ENCODE results near the gene SMG6.

SMG6 gene

DNA sequence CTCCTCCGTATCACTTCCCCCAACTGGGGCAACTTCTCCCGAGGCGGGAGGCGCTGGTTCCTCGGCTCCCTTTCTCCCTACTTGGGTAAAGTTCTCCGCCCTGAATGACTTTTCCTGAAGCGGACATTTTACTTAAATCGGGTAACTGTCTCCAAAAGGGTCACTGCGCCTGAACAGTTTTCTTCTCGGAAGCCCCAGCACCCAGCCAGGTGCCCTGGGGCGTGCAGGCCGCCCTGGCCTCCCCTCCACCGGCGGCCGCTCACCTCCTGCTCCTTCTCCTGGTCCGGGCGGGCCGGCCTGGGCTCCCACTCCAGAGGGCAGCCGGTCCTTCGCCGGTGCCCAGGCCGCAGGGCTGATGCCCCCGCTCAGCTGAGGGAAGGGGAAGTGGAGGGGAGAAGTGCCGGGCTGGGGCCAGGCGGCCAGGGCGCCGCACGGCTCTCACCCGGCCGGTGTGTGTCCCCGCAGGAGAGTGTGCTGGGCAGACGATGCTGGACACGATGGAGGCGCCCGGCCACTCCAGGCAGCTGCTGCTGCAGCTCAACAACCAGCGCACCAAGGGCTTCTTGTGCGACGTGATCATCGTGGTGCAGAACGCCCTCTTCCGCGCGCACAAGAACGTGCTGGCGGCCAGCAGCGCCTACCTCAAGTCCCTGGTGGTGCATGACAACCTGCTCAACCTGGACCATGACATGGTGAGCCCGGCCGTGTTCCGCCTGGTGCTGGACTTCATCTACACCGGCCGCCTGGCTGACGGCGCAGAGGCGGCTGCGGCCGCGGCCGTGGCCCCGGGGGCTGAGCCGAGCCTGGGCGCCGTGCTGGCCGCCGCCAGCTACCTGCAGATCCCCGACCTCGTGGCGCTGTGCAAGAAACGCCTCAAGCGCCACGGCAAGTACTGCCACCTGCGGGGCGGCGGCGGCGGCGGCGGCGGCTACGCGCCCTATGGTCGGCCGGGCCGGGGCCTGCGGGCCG lies 247.1 kb downstream of the SMG6 start:
- peak in 1 of 2 experiments; percentile 43 for DNase-seq

DNA sequence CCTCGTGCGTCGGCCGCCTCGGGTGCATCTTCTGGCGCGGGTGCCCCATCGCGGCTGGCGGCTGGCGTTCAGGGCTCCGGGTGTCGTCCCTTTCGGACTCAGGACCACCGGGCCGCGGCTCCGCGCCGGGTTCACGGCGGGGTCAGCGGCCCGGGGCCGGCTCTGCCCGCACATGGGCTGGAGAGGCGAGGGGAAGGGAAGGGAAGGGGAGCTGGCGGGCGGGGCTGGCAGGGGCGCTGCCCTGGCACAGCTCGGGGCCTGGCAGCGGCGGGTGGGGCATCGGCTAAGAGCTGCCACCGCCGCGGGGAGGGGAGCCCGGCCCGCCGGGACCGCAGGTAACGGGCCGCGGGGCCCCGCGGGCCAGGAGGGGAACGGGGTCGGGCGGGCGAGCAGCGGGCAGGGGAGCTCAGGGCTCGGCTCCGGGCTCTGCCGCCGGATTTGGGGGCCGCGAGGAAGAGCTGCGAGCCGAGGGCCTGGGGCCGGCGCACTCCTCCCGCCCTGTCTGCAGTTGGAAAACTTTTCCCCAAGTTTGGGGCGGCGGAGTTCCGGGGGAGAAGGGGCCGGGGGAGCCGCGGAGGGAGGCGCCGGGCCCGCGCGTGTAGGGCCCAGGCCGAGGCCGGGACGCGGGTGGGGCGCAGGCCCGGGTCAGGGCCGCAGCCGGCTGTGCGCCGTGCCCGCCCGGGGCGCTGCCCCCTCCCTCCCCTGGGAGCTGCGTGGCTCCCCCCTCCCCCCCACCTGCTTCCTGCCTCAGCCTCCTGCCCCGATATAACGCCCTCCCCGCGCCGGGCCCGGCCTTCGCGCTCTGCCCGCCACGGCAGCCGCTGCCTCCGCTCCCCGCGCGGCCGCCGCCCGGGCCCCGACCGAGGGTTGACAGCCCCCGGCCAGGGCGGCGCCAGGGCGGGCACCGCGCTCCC lies 248.0 kb downstream of the SMG6 start:
- DNase-seq, result no peak

DNA sequence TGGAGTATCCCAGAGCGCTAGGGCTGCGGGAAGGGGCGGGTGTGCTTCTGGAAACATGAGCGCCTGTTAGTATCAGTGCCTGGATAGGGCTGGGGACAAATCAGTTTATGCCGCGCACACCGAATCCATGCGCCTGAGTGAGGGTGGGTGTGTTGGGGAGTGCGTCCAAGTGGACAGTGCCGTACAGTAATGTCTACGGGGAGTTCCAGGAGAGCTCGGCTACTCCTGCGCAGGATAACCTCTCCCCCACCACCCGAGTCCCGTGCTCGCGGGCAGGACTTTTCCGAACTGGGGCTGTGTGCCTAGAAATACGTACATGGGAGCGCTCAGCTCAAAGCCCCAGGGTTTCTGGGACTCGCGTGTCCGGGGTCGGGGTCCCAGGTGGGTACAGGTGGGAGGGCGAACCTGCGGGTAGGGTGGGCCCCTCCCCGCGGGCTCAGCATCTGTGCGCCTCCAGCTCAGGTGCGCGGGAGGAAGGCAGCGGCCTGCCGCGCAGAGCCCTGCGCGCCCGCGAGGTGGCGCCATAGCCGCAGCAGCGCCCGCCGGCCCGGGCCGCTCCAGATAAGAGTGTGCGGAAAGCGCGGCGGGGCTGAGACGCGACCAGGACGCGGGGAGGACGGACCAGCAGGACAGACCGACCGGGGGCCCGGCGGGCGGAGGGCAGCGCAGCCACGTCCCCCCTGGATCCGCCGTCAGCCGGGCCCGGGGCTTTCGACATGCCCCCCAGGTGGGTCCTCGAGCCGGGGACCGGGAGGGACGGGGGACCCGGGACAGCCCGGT lies 248.9 kb downstream of the SMG6 start, which contains the start of gene HIC1:
TSS of gene HIC1 (plus strand) at position 592 of the 780 bp plus-strand sequence. CDS start 1,588 bp downstream, outside the sequence.
- peak in 1 of 2 experiments; percentile 60 for DNase-seq

DNA sequence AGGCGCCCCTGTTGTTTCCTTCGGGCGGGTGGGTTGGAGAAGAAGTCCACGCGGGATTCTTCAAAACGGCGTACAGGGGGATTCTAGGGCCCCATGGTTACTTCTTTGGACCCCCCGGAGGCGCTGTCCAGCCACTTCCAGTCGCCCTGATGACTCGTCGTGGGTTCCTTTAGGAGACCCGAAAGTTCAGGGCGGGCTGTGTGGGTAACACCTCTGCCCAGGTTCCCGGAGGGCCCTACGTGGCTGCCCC lies 249.4 kb downstream of the SMG6 start:
- no peak for DNase-seq

DNA sequence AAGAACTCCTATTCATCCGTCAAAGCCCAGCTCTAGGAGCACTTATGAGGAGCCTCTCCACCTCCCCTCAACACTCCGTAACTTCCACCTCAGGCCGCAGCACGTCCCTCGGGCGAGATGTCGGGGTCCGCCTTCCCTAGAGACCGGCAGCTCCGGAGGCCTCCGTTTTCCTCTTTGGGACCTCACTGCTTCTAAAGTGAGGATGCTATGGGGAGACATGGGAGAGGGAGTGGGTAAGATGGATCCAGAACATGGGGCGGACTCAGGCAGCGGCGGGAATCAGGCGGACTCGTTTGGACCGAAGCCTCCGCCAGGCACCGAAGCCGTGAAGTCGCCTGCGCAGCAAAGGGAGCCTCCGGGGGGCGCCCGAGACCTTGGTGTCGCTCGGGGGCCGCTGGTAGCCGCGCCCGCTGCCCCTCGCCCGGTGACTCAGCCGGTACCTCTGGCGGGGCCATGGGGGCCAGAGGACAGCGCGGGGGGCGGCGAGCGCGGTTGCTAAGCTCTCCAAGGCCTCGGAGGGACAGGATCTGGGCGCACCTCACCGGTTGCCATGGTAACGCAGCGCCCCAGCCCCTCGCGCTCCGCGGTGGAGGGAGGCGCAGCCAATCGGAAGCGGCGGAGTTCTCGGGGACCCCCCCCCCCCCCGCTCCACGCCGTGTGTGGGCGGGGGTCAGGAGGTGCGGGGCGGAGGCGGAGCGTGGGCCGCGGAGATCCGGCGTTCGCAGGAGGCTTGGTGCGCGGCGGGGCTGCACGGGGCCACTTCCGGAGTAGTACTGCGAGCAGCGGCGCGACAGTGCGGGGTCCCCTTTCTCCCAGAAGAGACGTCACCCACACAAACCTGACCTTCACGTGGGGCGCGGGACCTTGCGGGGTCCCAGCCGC lies 250.0 kb downstream of the SMG6 start:
- peak in 1 of 2 experiments; percentile 67 for DNase-seq

DNA sequence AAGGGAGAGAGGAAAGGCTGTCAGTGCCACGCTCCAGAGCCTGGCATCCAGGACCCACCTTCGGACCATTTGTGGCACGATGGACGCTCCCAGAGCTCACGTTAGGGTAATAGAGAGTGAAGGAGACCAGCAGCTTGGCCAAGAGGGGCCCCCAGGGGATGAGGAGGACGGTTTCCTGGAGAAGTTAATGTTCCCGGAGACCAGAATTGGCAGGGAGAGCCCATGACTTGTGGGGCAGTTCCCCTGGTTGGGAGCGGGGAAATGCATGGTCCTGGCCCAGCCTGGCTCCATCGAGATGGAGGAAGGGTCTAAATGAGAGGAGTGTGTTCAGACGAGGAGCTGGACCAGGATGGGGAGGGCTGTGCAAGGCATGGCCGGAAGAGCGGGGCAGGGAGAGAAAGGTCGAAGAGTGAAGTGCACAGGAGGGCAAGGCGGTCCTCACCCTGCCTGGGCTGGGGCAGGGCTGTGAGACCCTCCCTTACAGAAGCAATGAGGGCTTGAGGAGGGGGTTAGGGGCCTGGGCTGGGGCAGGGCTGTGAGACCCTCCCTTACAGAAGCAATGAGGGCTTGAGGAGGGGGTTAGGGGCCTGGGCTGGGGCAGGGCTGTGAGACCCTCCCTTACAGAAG lies 251.5 kb downstream of the SMG6 start:
- DNase-seq, result no peak

DNA sequence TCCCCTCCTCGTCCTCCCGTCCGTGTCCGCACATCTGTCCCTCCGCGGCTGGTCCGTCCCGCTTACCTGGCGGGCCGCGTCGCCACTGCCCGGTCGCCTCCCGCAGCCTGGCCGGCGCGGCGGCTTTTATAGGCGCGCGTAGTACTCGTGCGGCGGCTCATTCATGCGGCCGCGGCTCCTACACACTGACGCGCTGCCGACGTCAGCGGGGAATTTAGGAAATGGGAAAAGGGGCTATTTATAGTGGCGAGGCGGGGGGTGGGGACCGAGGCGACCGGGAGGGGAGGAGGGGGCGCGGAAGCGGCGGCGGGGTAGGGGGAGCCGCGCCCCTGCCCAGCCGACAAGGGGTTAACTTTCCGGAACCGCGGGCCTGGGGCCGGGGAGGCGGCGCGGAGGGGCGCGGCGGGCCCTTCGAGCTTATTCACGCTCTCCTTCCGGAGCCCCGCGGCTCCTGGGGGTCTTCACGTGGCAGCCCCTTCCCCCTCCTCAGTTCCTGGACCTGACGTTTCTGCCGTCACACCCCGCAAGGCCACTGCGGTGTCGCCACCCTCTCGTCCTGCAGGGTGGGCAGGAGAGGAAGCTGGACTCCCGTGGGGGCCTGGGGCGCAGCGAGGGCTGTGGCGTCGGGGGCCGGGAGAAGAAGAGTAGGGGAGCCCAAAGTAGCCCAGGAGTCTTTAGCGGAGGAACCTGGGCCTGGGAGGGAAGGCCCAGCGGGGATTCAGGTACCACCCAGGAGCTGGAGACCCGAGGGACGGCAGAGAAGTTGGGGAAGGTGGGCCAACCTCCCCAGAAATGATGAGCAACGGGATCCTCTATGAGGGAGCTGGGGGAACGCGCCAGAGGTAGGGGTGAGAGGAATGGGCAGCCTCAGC lies 252.3 kb downstream of the SMG6 start:
- peak in 1 of 2 experiments; percentile 35 for DNase-seq

DNA sequence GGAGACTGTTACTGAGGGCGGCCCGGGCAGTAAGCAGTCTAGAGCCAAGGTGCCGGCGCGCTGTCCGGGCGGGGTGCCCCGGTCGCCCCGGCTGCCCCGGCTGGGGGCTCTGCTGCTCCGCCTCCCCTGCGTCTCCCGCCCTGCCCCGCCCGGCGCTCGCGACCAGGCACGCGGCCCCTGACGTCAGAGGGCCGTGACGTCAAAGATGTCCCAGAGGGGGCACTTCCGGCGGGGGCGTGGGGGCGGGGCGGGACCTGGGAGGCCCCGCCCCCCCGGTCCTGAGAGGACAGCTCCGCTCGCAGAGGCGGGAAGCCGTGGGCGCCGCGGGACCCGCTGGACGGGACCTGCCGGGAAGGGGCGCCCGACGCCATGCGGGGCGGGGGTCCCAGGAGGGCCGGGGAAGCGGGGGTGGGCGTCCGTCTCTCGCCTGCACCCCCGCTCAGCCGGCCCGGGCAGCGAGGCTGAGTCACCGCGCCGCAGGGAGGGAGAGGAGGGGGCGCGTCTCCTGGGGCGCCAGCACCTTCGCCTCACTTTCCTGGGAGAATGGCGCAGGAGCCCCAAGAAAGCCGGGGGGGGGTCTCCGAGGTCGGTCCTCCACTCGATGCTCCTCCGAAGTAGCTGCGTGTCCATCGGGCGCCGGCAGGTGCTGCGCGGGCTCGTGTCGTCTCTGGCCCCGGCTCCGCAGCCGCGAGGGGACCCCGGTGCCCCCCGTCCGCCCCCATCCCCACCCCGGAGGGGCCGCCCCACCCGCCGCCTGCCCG lies 253.1 kb downstream of the SMG6 start:
- DNase-seq, result peak in 1 of 2 experiments; percentile 58

DNA sequence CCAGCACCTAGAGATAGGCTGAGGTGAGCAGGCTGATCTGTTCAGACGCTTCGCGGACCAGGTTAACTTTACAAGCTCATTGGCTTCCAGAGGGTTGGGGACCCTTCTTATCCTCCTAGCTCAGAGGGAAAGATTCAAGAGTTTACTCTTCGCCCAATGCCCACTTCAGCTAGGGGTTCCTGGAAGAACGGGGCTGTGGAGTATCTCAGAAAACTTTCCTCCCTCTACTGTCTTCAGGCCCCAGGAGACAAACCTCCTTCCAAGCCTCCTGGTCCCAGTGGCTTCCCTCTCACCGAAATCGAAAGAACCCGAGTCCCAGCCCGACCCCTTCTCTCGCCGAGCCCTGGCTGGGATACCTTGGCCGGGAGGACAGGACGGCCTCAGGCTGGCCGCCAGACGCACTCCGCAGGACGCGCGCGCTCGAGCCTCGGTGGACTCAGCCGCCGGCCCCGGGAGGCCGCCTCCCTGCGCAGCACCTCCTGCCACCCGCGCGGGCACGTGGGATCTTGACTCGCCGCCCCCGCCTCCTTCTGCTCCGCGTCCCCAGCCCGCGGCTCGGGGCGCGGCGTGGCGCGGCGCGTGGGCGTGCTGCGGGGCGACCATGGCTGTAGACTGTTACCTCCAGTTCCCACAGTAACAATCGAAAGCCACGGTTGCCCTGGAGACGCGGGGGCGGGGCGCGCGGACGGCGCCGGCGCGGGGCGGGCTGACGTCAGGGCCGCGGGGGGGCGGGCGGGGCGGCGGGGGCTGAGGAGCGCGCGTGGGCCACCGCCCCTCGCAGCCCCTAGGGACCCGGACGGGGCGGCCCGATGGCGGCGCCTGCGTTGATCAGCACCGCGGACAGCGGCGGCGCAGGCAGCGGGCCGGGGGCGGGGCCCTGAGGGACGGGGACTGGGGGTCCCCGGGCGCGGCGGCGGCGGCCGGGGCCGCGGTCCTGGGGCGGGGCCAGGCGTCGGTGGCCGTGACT lies 254.0 kb downstream of the SMG6 start:
- DNase-seq, result peak; percentile 41 to 69

DNA sequence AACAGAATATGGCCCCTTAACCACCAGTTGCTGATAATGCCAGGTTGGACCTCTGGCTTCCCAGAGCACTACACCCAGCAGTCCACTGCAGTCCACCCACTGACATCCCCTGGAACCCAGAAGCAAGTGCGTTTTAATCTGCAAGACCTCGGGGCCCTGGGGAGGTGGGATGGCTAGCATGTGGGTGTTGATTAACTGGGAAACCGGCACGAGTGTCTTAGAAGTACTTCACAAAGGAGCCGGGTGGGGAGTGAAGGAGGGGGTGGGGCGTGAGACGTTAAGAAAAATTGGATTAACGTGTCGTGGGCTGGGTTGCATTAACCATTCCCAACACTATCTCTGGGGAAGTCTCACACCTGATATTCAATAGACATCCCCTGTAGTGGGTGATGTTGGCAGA lies 254.8 kb downstream of the SMG6 start:
- DNase-seq, result peak in 1 of 2 experiments; percentile 56

DNA sequence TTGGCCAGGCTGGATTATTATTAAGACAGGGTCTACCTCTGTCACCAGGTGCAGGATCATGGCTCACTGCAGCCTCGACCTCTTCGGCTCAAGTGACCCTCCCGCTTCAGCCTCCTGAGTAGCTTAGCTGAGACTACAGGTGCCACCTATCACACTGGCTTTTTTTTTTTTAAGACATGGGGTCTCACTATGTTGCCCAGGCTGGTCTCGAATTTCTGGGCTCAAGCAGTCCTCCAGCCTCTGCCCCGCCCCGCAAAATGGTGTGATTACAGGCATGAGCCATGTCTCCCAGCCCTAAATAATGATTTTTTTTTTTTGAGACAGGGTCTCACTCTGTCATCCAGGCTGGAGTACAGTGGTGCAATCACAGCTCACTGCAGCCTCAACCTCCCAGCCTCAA lies 256.0 kb downstream of the SMG6 start:
- no peak for DNase-seq

DNA sequence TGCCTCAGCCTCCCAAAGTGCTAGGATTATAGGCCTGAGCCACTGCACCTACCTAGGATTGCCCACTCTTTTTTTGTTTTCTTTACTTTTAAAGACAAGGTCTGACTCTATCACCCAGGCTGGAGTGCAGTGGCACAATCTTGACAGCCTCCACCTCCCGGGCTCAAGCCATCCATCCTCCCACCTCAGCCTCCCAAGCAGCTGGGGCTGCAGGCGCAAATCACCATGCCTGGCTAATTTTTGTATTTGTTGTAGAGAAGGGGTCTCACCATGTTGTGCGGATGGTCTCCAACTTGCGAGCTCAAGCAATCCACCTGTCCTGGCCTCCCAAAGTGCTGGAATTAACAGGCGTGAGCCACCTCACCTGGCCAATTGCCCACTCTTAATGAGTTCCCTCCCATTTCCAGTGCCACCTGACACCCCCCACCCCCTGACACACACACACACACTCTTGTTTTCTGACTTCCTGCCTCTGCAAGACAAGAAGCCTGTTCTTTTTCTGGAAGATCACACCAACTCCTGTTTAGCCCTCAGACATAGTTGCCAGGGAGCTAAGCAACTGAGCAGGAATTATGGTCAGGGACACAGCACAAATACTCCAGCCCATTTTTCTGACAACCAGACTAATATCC lies 259.2 kb downstream of the SMG6 start:
- no peak for DNase-seq

DNA sequence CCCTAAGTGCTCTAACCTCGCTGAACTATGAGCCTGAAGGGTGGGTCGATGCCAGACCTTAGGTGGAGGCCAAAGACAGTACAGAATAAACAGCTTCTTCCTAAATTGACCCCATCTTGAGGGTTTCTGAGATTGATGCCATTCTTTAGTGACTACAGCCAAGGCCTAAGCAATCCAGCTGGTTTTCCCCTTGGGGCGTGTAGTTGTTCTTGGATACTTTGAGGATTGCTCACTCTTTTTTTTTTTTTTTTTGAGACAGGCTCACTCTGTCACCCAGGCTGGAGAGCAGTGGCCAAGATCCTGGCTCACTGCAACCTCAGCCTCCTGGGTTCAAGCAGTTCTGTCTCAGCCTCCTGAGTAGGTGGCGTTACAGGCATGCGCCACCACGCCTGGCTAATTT lies 259.8 kb downstream of the SMG6 start:
- DNase-seq, result no peak

DNA sequence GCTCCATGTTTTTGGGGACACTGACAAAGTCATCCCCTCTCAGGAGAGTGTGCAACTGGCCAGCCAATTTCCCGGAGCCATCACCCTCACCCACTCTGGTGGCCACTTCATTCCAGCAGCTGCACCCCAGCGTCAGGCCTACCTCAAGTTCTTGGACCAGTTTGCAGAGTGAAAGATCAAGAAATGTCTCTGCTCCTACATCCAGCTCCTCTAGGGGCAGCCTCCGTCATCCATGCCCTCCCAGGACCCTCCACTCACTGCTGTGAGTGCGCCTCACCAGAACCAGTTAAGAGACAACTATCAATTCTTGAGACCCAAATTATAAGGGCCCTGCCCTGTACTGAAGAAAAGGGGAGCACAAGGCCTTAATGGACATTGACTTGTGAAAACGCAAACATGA lies 260.7 kb downstream of the SMG6 start:
- DNase-seq, result no peak

DNA sequence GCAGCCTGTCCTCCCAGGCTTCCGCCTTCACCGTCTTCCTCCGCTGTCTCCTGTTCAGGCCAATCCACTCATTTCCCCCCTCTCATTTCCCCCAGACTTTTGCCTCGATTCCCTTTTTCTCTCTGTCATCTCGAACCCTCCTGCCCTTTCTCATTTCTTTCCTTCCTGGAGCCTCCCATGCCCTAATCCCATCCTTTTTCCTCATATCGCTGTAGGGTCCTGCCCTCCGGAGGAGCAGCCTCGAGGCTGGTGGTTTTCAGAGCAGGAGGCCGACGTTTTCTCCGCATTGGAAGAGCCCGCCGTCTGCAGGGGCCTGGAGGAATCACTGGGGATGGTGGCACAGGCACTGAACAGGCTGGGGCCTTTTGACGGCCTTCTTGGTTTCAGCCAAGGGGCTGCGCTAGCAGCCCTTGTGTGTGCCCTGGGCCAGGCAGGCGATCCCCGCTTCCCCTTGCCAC lies 261.2 kb downstream of the SMG6 start:
- DNase-seq, result no peak

DNA sequence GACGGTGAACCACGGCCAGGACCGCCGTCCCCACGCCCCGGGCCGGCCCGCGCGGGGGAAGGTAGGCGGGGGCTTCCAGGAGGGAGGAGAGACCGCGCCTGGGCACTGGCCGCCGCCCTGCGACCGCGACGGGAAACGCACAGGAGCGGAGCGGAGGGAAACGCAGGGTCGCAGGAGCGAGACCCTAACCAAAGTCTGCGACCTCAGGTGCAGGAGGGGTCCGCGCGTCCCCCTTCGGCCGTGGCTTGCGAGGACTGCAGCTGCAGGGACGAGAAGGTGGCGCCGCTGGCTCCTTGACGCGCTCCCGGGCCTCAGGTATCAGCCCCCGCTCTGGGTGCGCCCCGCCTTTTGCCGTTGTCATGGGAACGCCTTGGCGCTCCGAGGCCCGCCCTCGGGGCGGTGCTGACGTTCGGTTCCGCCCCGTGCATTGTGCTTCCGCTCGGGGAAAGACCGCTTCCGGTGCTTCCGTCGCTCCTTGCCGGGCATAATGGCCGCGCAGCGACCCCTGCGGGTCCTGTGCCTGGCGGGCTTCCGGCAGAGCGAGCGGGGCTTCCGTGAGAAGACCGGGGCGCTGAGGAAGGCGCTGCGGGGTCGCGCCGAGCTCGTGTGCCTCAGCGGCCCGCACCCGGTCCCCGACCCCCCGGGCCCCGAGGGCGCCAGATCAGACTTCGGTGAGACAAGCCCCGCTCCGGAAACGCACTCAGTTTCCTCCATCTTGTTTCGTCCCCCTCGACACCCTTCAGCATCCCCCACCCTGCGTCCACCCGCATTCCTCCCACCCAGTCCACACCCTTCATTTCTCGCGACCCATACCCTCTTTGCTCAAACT lies 261.8 kb downstream of the SMG6 start, which contains the start of gene OVCA2:
TSS of gene OVCA2 (plus strand) at position 462 of the 829 bp plus-strand sequence. CDS start at position 488, 26 bp downstream.
- DNase-seq, result peak; percentile 90 to 95
